Memory B cell (primary cell): ENCODE results near the gene PTPRN2.
"Not testable (repeated sequence)": the region's sequence is repeated elsewhere in the genome, so short reads cannot be mapped to it uniquely, and the experiment has no call there.

Experiments
- ATAC-seq: fragments of 150-1000 bp; cut with Tn5 transposase; 2 replicates; pipeline ENCODE4 v1.10.0; 2021; ENCODE audit warnings: low read depth, mild to moderate bottlenecking, moderate library complexity
- DNase-seq, 2 donors: peaks; one replicate each; pipeline ENCODE4 v3.0.0; 2022; ENCODE audit warnings: low spot score in 2 of 2
- H3K27ac Mint-ChIP-seq: one replicate; pipeline ENCODE4 v1.8.0; 2022; ENCODE audit warnings: mild to moderate bottlenecking, moderate library complexity, mixed read lengths
- H3K27me3 Mint-ChIP-seq: one replicate; pipeline ENCODE4 v1.8.0; 2022; ENCODE audit warnings: mixed read lengths
- H3K36me3 Mint-ChIP-seq: one replicate; pipeline ENCODE4 v1.8.0; 2022; ENCODE audit warnings: mild to moderate bottlenecking, mixed read lengths
- H3K4me1 Mint-ChIP-seq: one replicate; pipeline ENCODE4 v1.8.0; 2022; ENCODE audit warnings: mixed read lengths
- H3K4me3 Mint-ChIP-seq: one replicate; pipeline ENCODE4 v1.8.0; 2022; ENCODE audit warnings: mild to moderate bottlenecking, moderate library complexity, mixed read lengths
- H3K9me3 Mint-ChIP-seq: one replicate; pipeline ENCODE4 v1.8.0; 2022; ENCODE audit warnings: mixed read lengths

Gene PTPRN2

DNA sequence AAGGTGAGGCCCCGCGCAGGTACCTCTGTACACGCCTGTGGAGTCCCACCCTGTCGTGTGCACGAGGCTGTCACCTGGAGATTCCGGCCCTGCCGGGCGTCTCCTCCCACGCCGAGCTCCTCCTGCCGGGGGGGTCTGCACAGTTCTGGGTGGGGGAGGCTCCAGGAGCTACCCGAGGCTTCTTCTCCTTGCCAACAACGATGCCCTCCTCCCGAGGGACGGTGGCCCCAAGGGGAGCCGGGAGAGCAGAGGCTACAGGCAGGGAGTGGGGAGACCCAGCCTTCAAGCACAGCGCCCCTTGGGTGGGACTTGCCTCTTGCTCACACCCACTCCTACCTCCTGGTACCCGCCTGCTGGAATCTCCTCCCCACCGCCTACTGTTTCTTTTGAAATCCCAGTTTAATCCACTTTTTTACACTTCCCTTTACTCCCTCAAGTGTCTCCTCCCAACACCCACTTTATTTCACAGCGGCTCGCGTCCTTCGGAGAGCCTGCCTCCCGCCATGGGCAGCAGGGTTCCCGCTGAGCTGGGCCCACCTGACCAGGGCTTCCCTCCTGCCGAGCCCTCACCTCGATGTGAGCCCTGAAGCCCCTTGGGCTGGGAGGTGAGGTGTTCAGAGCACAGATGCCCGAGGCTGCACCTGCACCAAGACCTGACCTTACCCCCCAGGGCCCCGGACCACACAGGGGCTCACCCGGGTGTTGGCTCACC lies 912.8 kb downstream of the PTPRN2 start:
- ATAC-seq (no peak), DNase-seq (no peak)
- H3K9me3 Mint-ChIP-seq, result peaks cover 2% of the 10 kb centered on the region
- H3K4me1 Mint-ChIP-seq, result no peaks in the 10 kb centered on the region
- no peak overlapping the region for H3K4me3 Mint-ChIP-seq
- peaks cover 7% of the 10 kb centered on the region for H3K27me3 Mint-ChIP-seq
- no peaks in the 10 kb centered on the region for H3K36me3 Mint-ChIP-seq
- H3K27ac Mint-ChIP-seq, result no peak overlapping the region

DNA sequence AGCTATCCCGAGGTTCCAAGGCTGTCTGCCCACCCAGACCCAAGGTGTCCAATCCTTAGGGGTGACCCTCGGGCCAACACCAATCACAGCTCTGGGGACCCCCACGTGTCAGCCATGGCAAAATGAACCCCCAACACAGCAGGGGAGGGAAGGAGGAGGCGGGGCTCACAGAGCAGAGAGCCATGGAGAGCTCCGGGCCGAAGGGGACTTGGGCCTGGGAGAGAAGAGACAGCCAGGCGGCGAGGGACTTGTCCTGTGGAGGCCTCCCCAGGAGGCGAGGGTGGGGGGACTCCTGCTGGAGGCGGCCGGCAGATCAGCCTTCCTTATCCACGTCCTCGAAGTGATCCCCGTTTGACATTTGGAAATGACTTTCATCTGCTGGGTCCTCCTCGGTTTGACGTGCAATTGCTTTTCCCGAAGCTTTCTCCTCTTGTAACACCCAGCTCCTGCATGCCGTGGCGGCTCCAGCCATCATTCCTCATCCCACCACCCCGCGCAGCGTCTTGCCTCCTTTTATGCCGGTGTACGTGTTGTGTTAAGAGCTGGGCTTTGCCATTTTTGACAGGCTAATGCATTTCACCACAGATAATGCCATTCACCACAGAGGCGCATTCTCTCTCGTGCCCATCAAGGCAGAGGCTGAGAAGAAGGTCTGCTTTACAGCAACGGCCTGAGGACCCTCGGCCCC lies 913.5 kb downstream of the PTPRN2 start:
- peaks cover 9% of the 10 kb centered on the region for H3K27me3 Mint-ChIP-seq
- no peak for ATAC-seq
- no peak overlapping the region for H3K27ac Mint-ChIP-seq

DNA sequence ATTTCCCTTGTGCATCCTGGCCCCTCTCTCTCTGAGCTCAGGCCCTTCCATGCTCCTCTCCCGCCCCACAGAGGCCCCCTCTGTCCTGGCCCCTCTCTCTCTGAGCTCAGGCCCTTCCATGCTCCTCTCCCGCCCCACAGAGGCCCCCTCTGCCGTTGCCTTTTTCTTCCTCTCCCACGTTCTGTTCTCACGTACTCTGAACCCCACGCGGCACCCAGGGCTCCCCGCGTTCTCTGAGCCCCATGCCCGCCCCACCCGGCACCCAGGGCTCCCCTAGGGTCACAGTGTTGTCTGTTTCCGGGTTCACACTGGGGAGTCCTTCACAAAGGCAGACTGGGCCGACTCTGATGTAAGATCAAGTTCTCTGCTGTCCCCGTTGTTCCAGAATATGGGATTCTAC lies 914.0 kb downstream of the PTPRN2 start:
- Mint-ChIP-seq H3K27me3 (peaks cover 11% of the 10 kb centered on the region), H3K4me3 (no peak overlapping the region), H3K4me1 (no peaks in the 10 kb centered on the region), H3K9me3 (peaks cover 2% of the 10 kb centered on the region), H3K27ac (no peak overlapping the region), H3K36me3 (no peaks in the 10 kb centered on the region)
- DNase-seq, result no peak
- ATAC-seq, result no peak

More for the DNA sequence above, 913.5 kb downstream of the PTPRN2 start:
- H3K4me1 Mint-ChIP-seq, result no peaks in the 10 kb centered on the region
- H3K36me3 Mint-ChIP-seq, result no peaks in the 10 kb centered on the region
- DNase-seq, result no peak
- peaks cover 2% of the 10 kb centered on the region for H3K9me3 Mint-ChIP-seq
- no peak overlapping the region for H3K4me3 Mint-ChIP-seq

DNA sequence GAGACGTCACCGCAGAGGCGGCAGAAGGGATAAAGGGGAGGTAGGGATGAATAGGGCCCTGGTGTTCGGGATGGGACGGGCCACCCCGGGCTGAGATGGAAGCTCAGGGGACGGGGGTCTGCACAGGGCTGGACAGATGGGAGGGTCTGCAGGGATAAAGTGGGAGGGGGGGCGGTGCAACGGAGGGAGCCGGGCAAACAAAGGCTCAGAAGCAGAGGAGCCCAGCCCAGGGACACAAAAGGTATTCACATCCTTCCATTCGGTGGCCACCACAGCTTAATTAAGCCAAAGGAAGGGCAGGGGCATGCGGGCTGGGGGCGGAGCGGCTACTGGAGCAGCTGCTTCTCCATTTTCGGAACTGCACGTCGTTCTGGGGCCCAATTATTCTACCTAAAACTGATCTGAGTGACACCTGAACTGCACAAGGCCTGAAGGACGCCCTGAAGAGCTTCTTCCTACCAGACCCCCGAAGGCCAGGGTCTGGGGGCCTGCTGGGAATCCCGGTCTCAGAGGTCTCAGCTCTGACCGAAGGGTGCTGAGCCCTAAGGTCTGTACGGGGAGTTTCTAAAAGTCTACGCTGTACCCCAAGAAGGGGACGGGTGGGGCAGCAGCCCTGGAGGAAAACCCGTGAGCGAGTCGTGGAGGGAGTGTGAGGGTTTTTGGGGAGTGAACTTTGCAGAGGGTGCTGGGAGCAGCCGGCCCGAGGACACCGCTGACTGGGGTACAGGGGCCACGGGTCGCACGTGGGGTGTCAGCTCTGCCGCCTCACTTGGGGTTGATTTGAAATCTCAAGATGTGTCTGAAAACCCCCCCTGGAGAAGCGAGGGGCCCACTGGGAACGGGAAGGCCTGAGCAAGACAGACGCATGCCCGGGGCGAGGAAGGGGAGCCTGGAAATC lies 916.0 kb downstream of the PTPRN2 start:
- no peak overlapping the region for H3K27ac Mint-ChIP-seq
- no peaks in the 10 kb centered on the region for H3K4me1 Mint-ChIP-seq
- no peak for DNase-seq
- ATAC-seq, result no peak
- no peaks in the 10 kb centered on the region for H3K36me3 Mint-ChIP-seq
- peaks cover 8% of the 10 kb centered on the region for H3K27me3 Mint-ChIP-seq
- no peak overlapping the region for H3K4me3 Mint-ChIP-seq
- H3K9me3 Mint-ChIP-seq, result peaks cover 2% of the 10 kb centered on the region

DNA sequence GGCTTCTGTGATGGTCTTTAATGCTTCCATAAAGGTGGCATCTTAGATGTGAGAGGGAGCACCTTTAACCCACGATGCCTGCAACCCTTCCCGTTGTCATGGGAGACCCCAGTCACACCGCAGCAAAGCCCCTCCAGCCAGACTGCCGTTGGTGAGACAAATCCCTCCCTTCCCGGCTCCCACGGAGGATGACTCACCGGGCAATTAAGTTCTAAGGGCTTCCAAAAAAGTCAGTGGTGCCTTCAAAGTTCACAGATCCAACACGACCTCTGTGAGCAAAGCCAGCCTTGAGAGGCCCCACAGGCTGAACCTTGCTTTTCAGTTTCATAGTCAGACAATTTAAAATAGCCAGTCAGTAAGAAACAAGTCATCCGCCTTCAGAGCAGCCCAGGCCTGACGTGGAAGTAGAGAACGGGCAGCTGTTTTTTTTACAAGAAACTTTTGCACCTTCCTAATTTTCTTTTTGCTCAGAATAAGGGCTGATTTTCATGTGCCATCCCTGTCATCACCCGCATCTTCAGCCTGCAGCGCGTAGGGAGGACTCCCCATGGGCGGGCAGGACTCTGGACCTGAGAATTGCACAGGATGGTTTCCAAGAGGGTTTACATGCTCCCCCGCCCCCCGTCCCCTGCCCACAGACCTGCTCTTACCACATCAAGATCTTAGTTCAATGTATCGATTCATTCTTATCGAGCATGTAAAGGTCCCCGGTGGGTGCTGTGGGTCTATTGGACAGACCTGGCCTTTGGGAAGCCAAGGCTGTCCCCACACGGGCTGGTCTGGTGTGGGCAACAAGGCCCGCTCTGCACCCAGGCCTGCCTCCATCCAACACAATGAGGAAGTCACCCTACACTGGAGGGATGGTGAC lies 916.9 kb downstream of the PTPRN2 start:
- H3K27me3 Mint-ChIP-seq, result peaks cover 6% of the 10 kb centered on the region

DNA sequence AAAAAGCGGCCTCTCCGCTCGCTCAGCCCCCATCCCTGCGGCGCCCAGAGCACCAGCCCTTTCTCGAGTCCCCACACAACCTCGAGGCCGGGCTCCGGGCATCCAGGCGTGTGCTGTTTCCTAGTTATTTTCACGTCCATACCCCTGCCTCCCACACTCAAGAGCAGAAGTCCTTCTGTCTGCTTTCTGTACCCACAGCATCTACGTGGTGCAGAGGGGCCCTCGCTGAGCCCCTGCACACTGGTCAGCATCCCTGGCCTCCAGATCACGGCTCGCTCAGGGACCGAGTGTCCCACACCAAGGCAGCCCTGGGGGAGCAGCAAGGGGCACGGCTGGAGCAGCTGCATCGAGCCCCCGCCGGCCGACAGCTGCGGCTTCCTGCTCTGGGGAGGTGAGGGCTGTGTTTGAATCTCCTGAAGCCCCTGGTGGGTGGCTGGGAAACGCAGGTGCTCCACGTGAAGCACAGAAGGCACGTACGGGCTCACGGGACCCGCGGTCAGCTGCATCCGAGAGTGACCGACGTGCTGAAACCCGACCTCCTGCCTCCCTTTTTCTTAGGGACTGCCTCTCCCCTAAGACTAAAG lies 917.8 kb downstream of the PTPRN2 start:
- Mint-ChIP-seq H3K4me1 (no peaks in the 10 kb centered on the region), H3K27me3 (peaks cover 6% of the 10 kb centered on the region), H3K9me3 (no peaks in the 10 kb centered on the region), H3K36me3 (no peaks in the 10 kb centered on the region), H3K4me3 (no peak overlapping the region), H3K27ac (no peak overlapping the region)
- DNase-seq (no peak), ATAC-seq (no peak)

More for the DNA sequence above, 916.9 kb downstream of the PTPRN2 start:
- Mint-ChIP-seq H3K4me1 (no peaks in the 10 kb centered on the region), H3K27ac (no peak overlapping the region), H3K9me3 (no peaks in the 10 kb centered on the region), H3K36me3 (no peaks in the 10 kb centered on the region), H3K4me3 (no peak overlapping the region)
- DNase-seq (no peak), ATAC-seq (no peak)

DNA sequence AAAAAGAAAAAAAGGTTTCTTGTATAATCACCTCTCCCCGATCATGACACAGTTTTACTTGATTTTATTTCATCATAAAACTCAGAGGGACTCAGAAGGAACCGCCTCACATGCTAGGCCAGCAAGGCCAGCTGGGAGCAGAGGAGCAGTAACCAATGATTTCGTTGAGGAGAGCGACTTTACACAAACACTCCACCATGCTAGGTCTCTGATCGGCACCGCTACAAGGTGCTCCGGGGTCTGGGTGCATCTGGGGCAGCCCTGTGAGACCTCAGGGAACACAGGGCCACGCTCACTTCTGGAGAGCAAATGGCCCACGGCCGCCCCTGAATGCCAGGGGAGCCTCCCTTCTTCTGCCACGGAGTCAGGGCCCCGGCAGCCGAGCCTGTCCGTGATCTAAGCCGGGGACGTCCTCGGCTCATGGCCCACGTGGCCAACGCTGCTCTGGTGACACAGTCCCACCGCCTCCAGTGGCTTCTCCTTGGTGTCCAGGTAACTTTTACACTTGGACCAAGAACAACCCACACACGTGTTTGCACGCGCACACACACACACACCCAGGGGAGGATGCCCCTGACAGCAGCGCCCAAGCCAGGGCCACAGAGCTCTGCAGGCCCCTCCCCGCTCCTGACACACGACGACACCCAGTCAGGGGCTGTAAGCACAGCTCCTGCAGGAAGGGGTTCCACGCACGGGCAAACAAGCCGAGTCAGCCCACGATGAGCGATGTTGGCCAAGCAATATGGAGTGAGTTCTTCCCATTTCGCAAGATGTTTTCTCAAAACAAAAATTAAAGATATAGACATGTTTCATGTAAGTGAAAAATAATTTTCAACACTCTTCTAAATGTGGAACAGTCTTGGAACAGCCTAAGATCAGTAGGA lies 918.5 kb downstream of the PTPRN2 start:
- DNase-seq, result no peak
- no peak overlapping the region for H3K4me3 Mint-ChIP-seq

DNA sequence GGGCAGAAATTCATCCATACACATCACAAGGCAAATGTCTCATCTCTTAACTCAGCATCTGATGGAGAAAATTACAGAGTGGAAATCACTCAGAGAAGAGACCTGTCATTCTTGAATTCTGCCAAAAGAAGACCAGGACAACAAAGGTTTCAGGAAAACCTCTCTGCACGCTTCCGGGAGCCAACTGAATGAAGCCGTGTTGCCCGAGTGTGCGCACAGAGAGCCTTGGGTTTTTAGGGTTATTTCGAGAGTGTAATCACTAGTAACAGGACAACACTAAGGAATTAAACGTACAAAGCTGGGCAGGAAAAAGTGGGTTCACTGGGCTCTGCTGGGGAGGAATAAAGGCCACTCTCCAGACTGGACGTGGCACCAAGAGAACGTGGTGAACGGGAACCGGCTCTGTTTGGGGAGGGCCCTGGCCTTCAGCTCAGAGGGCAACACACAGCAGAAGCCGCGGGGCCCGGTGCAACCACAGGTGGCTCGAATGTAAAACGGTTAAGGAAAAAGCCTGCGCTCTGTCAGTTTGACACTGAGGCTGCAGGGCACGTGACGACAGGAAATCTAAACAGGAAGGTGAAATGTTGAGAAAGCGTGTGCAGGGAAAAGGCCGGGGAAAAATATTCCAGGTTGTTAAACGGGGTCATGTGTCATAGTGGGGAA lies 919.3 kb downstream of the PTPRN2 start:
- Mint-ChIP-seq H3K4me3 (no peak overlapping the region), H3K4me1 (no peaks in the 10 kb centered on the region), H3K27me3 (peaks cover 6% of the 10 kb centered on the region), H3K9me3 (no peaks in the 10 kb centered on the region), H3K36me3 (no peaks in the 10 kb centered on the region), H3K27ac (no peak overlapping the region)
- no peak for ATAC-seq
- no peak for DNase-seq

More for the DNA sequence above, 918.5 kb downstream of the PTPRN2 start:
- Mint-ChIP-seq H3K36me3 (no peaks in the 10 kb centered on the region), H3K4me1 (no peaks in the 10 kb centered on the region), H3K27me3 (peaks cover 6% of the 10 kb centered on the region), H3K9me3 (no peaks in the 10 kb centered on the region), H3K27ac (no peak overlapping the region)
- ATAC-seq, result no peak

DNA sequence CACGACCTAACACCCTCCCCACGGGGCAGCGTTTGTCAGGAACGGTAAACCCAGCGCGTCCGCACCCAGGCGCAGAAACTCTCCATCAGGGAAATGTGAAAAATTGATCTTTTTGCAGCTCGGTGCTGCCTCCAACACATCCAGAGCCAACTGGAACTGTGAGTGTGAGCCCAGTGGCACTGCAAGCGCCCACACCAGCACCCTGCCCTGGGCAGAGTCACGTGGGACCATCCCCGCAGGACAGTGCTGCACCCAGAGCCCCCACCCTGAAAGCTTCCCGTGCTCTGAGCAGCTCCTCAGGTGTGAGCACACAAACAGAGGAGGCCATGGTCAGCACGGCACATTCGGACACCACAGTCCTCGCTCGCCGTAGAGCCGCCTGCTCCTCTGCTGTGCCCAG lies 919.9 kb downstream of the PTPRN2 start:
- no peak overlapping the region for H3K27ac Mint-ChIP-seq
- no peak for DNase-seq
- no peak for ATAC-seq
- no peaks in the 10 kb centered on the region for H3K36me3 Mint-ChIP-seq
- no peaks in the 10 kb centered on the region for H3K9me3 Mint-ChIP-seq
- H3K4me3 Mint-ChIP-seq, result no peak overlapping the region
- no peaks in the 10 kb centered on the region for H3K4me1 Mint-ChIP-seq
- peaks cover 6% of the 10 kb centered on the region for H3K27me3 Mint-ChIP-seq

DNA sequence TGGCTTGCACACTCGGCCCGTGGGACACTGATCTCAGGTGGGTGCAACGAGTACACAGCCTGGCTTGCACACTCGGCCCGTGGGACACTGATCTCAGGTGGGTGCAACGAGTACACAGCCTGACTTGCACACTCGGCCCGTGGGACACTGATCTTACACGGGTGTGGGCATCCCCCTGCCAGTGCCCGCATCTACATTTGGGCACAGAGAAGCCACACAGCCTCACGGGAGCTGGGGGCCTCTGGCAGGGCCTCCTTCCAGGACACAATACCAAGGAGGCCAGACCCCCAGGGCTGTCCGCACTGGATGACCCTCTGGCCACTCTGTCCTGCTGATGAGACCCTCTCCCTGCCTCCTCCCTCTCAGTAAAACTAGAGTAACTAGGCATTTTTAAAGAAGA lies 920.4 kb downstream of the PTPRN2 start:
- Mint-ChIP-seq H3K9me3 (no peaks in the 10 kb centered on the region), H3K4me1 (no peaks in the 10 kb centered on the region), H3K4me3 (no peak overlapping the region), H3K36me3 (no peaks in the 10 kb centered on the region), H3K27me3 (peaks cover 6% of the 10 kb centered on the region), H3K27ac (no peak overlapping the region)
- ATAC-seq (no peak), DNase-seq (no peak)

DNA sequence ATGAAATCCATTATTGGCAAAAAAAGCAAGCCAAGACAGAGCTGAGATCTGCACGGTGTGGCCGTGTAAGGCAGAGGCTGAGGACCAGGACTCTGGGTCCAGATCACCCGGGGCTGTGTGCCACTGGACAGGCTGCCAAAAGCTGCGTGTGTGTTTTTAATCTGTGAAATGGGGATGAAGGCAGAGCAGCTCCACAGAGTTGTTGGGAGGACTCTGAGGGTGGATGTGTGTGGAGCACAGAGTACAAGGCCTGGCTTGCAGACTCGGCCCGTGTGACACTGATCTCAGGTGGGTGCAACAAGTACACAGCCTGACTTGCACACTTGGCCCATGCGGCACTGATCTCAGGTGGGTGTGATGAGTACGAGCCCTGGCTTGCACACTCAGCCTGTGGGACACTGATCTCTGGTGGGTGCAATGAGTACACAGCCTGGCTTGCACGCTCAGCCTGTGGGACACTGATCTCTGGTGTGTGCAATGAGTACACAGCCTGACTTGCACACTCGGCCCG lies 921.0 kb downstream of the PTPRN2 start:
- H3K27me3 Mint-ChIP-seq, result peaks cover 6% of the 10 kb centered on the region
- ATAC-seq (no peak), DNase-seq (no peak)
- no peaks in the 10 kb centered on the region for H3K9me3 Mint-ChIP-seq
- H3K27ac Mint-ChIP-seq, result no peak overlapping the region
- no peak overlapping the region for H3K4me3 Mint-ChIP-seq
- no peaks in the 10 kb centered on the region for H3K4me1 Mint-ChIP-seq
- no peaks in the 10 kb centered on the region for H3K36me3 Mint-ChIP-seq

DNA sequence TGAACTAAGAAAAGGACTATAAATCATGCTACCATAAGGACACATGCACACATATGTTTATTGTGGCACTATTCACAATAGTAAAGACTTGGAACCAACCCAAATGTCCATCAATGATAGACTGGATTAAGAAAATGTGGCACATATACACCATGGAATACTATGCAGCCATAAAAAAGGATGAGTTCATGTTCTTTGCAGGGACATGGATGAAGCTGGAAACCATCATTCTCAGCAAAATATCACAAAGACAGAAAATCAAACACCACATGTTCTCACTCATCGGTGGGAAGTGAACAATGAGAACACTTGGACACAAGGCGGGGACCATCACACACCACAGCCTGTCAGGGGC lies 922.0 kb downstream of the PTPRN2 start:
- not testable (repeated sequence) for DNase-seq, H3K27ac Mint-ChIP-seq, ATAC-seq, H3K4me3 Mint-ChIP-seq, H3K27me3 Mint-ChIP-seq, H3K36me3 Mint-ChIP-seq, H3K9me3 Mint-ChIP-seq, H3K4me1 Mint-ChIP-seq
